ENCODE data around the gene GPI. TPM values are rescaled to one million over a fixed set of nuclear protein-coding genes. Genes with fewer than 3 reads are reported as not detected.
A peak's percentile ranks its signal among the peaks of the same experiment; 100 is the strongest.

GPI gene
- total RNA-seq, 1 donor = 127 TPM

DNA sequence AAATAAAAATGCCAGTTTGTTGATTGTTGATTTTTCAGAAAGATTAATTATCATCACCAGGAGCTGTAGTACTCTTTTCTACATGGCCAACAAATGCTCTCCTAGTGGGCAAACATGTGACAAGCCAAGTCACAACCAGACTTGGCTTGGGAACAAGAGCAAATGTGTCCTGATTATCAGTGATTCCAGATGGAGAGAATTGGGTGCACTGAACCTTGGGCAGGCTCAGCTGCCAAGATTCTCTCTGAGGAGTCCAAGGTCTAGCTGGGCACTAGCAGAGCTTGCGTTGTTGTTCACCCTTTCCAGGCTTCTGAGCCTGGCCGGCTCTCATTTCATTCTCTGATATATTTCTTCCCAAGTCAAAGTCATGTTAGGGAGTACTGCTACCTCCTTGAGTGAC, 27.3 kb upstream of the GPI start:
- TF ChIP-seq, protein P1, sequence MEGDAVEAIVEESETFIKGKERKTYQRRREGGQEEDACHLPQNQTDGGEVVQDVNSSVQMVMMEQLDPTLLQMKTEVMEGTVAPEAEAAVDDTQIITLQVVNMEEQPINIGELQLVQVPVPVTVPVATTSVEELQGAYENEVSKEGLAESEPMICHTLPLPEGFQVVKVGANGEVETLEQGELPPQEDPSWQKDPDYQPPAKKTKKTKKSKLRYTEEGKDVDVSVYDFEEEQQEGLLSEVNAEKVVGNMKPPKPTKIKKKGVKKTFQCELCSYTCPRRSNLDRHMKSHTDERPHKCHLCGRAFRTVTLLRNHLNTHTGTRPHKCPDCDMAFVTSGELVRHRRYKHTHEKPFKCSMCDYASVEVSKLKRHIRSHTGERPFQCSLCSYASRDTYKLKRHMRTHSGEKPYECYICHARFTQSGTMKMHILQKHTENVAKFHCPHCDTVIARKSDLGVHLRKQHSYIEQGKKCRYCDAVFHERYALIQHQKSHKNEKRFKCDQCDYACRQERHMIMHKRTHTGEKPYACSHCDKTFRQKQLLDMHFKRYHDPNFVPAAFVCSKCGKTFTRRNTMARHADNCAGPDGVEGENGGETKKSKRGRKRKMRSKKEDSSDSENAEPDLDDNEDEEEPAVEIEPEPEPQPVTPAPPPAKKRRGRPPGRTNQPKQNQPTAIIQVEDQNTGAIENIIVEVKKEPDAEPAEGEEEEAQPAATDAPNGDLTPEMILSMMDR (IDR thresholded peaks at IDR 0.05; ENCODE audit: insufficient read depth, low read length) = no peak
- no peak overlapping the region for H3K4me3 ChIP-seq (ENCODE audit: low read depth, low read length)
- DNase-seq (ENCODE audit: low read depth) = no peak

DNA sequence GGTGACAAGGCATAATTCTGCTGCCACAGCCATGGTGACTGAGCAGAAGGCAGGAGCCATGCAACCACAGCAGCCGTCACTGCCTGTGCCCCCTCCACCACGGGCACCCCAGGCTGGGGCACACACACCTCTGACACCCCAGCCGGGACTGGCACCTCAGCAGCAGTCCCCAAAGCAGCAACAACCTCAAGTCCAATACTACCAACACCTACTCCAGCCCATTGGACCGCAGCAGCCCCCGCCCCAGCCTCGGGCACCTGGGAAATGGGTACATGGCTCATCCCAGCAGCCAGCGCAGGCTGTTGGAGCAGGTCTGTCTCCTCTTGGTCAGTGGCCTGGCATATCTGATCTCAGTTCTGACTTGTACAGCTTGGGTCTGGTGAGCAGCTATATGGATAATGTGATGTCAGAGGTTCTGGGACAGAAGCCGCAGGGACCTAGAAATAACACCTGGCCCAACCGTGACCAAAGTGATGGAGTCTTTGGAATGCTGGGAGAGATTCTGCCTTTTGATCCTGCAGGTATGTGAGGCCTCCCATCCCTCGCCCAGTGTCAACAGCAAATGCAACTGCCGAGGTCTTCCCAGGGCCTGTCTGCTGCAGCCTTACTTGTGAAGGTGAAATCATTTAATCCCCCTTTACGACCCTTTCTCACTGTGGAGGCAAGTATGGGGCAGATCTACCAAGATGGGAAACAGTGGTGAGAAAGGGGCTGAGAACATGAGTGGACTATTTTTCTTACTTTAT, 22.9 kb upstream of the GPI start:
- no peak overlapping the region for H3K4me3 ChIP-seq (ENCODE audit: low read depth, low read length)
- DNase-seq (ENCODE audit: low read depth) = no peak
- TF ChIP-seq, protein P1 (IDR thresholded peaks at IDR 0.05; ENCODE audit: insufficient read depth, low read length) = no peak

DNA sequence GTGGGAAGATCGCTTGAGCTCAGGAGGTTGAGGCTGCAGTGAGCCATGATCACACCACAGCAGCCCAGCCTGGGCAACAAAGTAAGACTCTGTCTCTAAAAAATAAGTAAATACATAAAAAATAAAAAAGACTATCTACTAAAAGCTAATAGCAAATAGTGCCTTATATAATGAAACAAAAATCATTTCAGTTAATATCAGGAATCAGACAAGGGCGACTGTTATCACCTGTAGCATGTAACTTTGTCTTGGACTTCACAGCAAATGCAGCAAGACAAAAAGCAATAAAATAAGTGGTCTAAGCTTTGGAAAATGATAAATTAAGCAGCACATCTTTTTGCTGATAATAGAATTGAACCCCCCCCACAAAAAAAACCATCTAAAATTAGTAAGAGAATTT, 21.2 kb upstream of the GPI start:
- H3K4me3 ChIP-seq (ENCODE audit: low read depth, low read length) = no peak overlapping the region
- DNase-seq (ENCODE audit: low read depth) = no peak
- TF ChIP-seq, protein P1 (IDR thresholded peaks at IDR 0.05; ENCODE audit: insufficient read depth, low read length) = no peak

DNA sequence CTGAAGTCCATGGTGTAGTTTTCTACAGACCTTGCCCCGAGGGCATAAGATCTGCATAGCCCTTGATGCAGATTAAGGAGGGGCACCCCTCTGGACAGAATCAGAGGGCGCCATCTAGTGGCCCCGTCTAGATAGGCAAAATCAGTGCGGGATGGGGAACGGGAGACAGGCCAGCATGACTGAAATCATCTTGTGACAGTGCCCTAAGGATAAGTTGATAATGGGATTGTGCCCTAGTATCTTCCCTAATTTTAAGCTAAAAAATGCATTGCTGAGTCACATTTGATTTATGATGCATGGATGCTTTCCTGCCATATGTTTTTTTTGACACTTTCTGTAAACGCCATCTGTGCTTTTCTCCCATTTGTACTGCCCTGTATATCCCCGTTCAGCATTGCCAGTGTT, 19.0 kb upstream of the GPI start:
- peak; percentile 70 for DNase-seq (ENCODE audit: low read depth)
- TF ChIP-seq, protein P1 (IDR thresholded peaks at IDR 0.05; ENCODE audit: insufficient read depth, low read length) = peak; percentile 91
- H3K4me3 ChIP-seq (ENCODE audit: low read depth, low read length) = no peak overlapping the region

DNA sequence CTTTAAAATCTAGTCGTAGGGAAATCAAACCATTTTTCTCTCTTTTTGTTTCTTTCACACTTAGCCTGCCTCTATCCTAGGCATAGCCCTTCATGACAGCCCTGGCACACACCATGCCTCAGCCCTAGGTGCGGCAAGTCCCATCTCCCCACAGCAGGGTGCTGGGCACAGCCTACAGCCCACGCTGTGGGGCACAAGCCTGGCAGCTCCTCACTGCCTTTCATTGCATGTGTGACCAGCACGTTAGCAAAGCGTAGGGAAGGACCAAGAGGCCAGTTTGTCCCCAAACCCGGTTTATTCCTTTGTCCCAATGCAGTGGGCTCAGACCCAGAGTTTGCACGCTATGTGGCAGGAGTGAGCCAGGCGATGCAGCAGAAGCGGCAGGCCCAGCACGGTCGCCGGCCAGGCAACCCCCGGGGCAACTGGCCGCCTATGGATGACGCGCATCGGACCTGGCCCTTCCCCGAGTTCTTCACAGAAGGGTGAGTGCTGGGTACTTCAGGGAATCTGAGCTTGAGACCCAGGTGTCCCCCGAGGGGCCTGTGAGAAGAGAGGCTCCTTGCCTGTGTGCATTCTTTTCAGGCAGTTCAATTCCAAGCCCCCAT, 17.3 kb upstream of the GPI start:
- TF ChIP-seq, protein P1 (IDR thresholded peaks at IDR 0.05; ENCODE audit: insufficient read depth, low read length) = no peak
- H3K4me3 ChIP-seq (ENCODE audit: low read depth, low read length) = no peak overlapping the region
- DNase-seq (ENCODE audit: low read depth) = no peak

DNA sequence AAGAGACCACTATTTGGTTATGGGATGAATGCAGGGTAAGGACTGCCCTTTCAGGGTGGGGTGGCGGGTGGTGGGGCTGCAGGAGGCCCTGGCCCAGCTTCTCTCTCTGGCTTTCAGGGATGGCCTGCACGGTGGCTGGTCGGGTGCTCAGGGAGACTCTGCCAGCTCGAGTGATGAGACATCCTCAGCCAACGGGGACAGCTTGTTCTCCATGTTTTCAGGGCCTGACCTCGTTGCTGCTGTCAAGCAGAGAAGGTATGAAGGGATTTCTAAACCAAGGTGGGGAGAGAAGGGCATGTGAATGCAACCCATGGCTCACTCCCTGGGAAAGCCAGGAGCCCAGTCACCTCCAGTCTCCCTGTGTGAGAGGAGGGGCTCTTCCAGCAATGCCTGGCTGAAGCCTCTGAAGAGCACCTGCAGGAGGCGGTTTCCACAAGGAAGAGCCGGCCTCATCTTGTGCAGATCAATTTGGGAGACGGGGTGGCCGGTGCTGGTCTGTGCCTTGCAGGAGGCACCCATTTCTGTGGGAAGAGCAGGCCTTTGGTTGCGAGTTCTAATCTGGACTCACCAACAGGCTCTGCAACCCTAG, 16.0 kb upstream of the GPI start:
- DNase-seq (ENCODE audit: low read depth) = no peak
- TF ChIP-seq, protein P1 (IDR thresholded peaks at IDR 0.05; ENCODE audit: insufficient read depth, low read length) = no peak
- no peak overlapping the region for H3K4me3 ChIP-seq (ENCODE audit: low read depth, low read length)

Data from fibroblast of the aortic adventitia (primary cell).